H54 (cell line): Measurements from ENCODE around the gene ERI3.

ENCODE experiments used
- DNase-seq: peaks from one replicate; pipeline ENCODE4 v3.0.0; 2011; ENCODE audit warnings: low spot score, mixed read lengths; ENCODE audit not compliant: insufficient read length
- FAIRE-seq: peaks from 3 replicates; lab custom pipeline; 2011; peaks lifted over from hg19 to GRCh38; lab: Jason Lieb, UNC
- POLR2A ChIP-seq: IDR thresholded peaks from 2 replicates; pipeline ENCODE4 v1.6.1; 2011; ENCODE audit warnings: low read depth, mild to moderate bottlenecking, low read length

Gene ERI3

GRCh38 chr1:44262414-44262813 is 92.6 kb downstream of the ERI3 start:
- FAIRE-seq = no peak
- TF ChIP-seq POLR2A = no peak
- no peak for DNase-seq

GRCh38 chr1:44261962-44262361 is 93.1 kb downstream of the ERI3 start:
- no peak for FAIRE-seq
- no peak for DNase-seq
- TF ChIP-seq POLR2A = no peak

- DNase-seq = no peak
- no peak for TF ChIP-seq POLR2A
- no peak for FAIRE-seq
Observed at GRCh38 chr1:44261171-44261817, 93.8 kb downstream of the ERI3 start.

- DNase-seq = no peak
- TF ChIP-seq POLR2A = no peak
- no peak for FAIRE-seq
Observed at GRCh38 chr1:44260792-44261170, 94.3 kb downstream of the ERI3 start.

- no peak for TF ChIP-seq POLR2A
- no peak for FAIRE-seq
- DNase-seq = no peak
Observed at GRCh38 chr1:44259090-44259489, 96.0 kb downstream of the ERI3 start.

GRCh38 chr1:44256762-44257554 is 98.1 kb downstream of the ERI3 start:
- TF ChIP-seq POLR2A = no peak
- FAIRE-seq = no peak
- DNase-seq = no peak

- DNase-seq = no peak
- no peak for FAIRE-seq
- TF ChIP-seq POLR2A = no peak
Observed at GRCh38 chr1:44254392-44254910, 100.6 kb downstream of the ERI3 start.

- FAIRE-seq (no peak), DNase-seq (no peak)
- no peak for TF ChIP-seq POLR2A
Observed at GRCh38 chr1:44251989-44252671, 102.9 kb downstream of the ERI3 start.

- DNase-seq = no peak
- no peak for TF ChIP-seq POLR2A
- no peak for FAIRE-seq
Observed at GRCh38 chr1:44251486-44251885, 103.6 kb downstream of the ERI3 start.

GRCh38 chr1:44250068-44250781 is 104.8 kb downstream of the ERI3 start:
- DNase-seq = no peak
- no peak for FAIRE-seq
- no peak for TF ChIP-seq POLR2A

- TF ChIP-seq POLR2A = no peak
- DNase-seq (no peak), FAIRE-seq (no peak)
Observed at GRCh38 chr1:44249543-44249942, 105.5 kb downstream of the ERI3 start.

- no peak for TF ChIP-seq POLR2A
- DNase-seq (no peak), FAIRE-seq (no peak)
Observed at GRCh38 chr1:44246806-44247205, 108.3 kb downstream of the ERI3 start.

- no peak for TF ChIP-seq POLR2A
- DNase-seq = no peak
- no peak for FAIRE-seq
Observed at GRCh38 chr1:44244986-44245385, 110.1 kb downstream of the ERI3 start.

GRCh38 chr1:44243782-44244495 is 111.1 kb downstream of the ERI3 start:
- TF ChIP-seq POLR2A = no peak
- no peak for FAIRE-seq
- no peak for DNase-seq
